ENCODE results near the gene VAV2.
"Not testable (repeated sequence)": the region's sequence is repeated elsewhere in the genome, so short reads cannot be mapped to it uniquely, and the experiment has no call there.

Gene VAV2

GRCh38 chr9:133778336-133779013 lies 213.6 kb downstream of the VAV2 start:
- no peak for DNase-seq

GRCh38 chr9:133777871-133778270 lies 214.3 kb downstream of the VAV2 start:
- DNase-seq, result no peak

- no peak for DNase-seq
Measured at GRCh38 chr9:133777068-133777791, 214.9 kb downstream of the VAV2 start.

GRCh38 chr9:133775951-133776905 lies 215.9 kb downstream of the VAV2 start:
- no peak for DNase-seq

- DNase-seq, result no peak
Measured at GRCh38 chr9:133775291-133775690, 216.8 kb downstream of the VAV2 start.

- DNase-seq, result no peak
Measured at GRCh38 chr9:133774799-133775198, 217.3 kb downstream of the VAV2 start.

- DNase-seq, result no peak
Measured at GRCh38 chr9:133773889-133774655, 218.1 kb downstream of the VAV2 start.

GRCh38 chr9:133772581-133772980 lies 219.5 kb downstream of the VAV2 start:
- no peak for DNase-seq

- DNase-seq, result no peak
Measured at GRCh38 chr9:133771486-133772482, 220.3 kb downstream of the VAV2 start.

- no peak for DNase-seq
Measured at GRCh38 chr9:133770076-133770777, 221.9 kb downstream of the VAV2 start.

- no peak for DNase-seq
Measured at GRCh38 chr9:133769511-133770075, 222.5 kb downstream of the VAV2 start.

GRCh38 chr9:133768859-133769510 lies 223.1 kb downstream of the VAV2 start:
- DNase-seq, result no peak

GRCh38 chr9:133768371-133768858 lies 223.7 kb downstream of the VAV2 start:
- no peak for DNase-seq

GRCh38 chr9:133767625-133768024 lies 224.5 kb downstream of the VAV2 start:
- DNase-seq, result no peak

- no peak for DNase-seq
Measured at GRCh38 chr9:133767008-133767407, 225.1 kb downstream of the VAV2 start.

GRCh38 chr9:133766234-133766633 lies 225.9 kb downstream of the VAV2 start:
- not testable (repeated sequence) for DNase-seq

GRCh38 chr9:133763272-133764183 lies 228.6 kb downstream of the VAV2 start:
- no peak for DNase-seq

- no peak for DNase-seq
Measured at GRCh38 chr9:133762488-133763271, 229.4 kb downstream of the VAV2 start.
